Activated T-helper 1 cell treated with anti-CD3 and anti-CD28 coated beads, Interleukin-12 subunit alpha, Interleukin-12 subunit beta, Interleukin-2, Interleukin-4 antibody, amounts not matched to agents 30 ng/mL and 10 ng/mL and 1 ng/mL, durations not matched to agents 14 hours and 24 hours and 36 hours (primary cell): ENCODE data around the gene BLOC1S5. TPM values are rescaled to one million over a fixed set of nuclear protein-coding genes. Genes with fewer than 3 reads are reported as not detected.
"Not testable (repeated sequence)": the region's sequence is repeated elsewhere in the genome, so short reads cannot be mapped to it uniquely, and the experiment has no call there.

Source experiments
- DNase-seq: peaks from one replicate; pipeline ENCODE4 v3.0.0; 2021; ENCODE audit warnings: low spot score
- H3K27ac Mint-ChIP-seq: one replicate; pipeline ENCODE4 v1.8.0; 2021; ENCODE audit warnings: mild to moderate bottlenecking, mixed read lengths
- H3K27me3 Mint-ChIP-seq: one replicate; pipeline ENCODE4 v1.8.0; 2022; ENCODE audit warnings: mild to moderate bottlenecking, moderate library complexity, mixed read lengths; ENCODE audit not compliant: insufficient read depth
- H3K36me3 Mint-ChIP-seq: one replicate; pipeline ENCODE4 v1.8.0; 2021; ENCODE audit warnings: low read depth, mixed read lengths
- H3K4me1 Mint-ChIP-seq: one replicate; pipeline ENCODE4 v1.8.0; 2021; ENCODE audit warnings: low read depth, mixed read lengths
- H3K4me3 Mint-ChIP-seq: one replicate; pipeline ENCODE4 v1.8.0; 2021; ENCODE audit warnings: mild to moderate bottlenecking, moderate library complexity, mixed read lengths
- H3K9me3 Mint-ChIP-seq: one replicate; pipeline ENCODE4 v1.8.0; 2021; ENCODE audit warnings: mixed read lengths
- intact Hi-C: fragments of 100-400 bp; cut with micrococcal nuclease; formaldehyde crosslinking; loops from one replicate; pipeline ENCODE4 v1.15.1; 2024
- total RNA-seq: library from RNA; stranded (reverse); gene quantifications from 2 replicates; pipeline ENCODE4 v1.2.3, GENCODE V29; 2022

Gene BLOC1S5
- total RNA-seq, 1 donor from 2014 or later: 19.6 TPM

- Mint-ChIP-seq H3K36me3 (no peaks in the 10 kb centered on the region), H3K4me1 (no peaks in the 10 kb centered on the region), H3K4me3 (no peak overlapping the region), H3K27me3 (no peaks in the 10 kb centered on the region), H3K9me3 (no peaks in the 10 kb centered on the region), H3K27ac (no peak overlapping the region)
- DNase-seq: no peak
- intact Hi-C loops: loop anchor here (5.0 kb wide), 1 partner anchor 271 kb away; no protein-coding TSS in a partner anchor
Observed at GRCh38 chr6:7993399-7993798, 70.8 kb downstream of the BLOC1S5 start.

DNA sequence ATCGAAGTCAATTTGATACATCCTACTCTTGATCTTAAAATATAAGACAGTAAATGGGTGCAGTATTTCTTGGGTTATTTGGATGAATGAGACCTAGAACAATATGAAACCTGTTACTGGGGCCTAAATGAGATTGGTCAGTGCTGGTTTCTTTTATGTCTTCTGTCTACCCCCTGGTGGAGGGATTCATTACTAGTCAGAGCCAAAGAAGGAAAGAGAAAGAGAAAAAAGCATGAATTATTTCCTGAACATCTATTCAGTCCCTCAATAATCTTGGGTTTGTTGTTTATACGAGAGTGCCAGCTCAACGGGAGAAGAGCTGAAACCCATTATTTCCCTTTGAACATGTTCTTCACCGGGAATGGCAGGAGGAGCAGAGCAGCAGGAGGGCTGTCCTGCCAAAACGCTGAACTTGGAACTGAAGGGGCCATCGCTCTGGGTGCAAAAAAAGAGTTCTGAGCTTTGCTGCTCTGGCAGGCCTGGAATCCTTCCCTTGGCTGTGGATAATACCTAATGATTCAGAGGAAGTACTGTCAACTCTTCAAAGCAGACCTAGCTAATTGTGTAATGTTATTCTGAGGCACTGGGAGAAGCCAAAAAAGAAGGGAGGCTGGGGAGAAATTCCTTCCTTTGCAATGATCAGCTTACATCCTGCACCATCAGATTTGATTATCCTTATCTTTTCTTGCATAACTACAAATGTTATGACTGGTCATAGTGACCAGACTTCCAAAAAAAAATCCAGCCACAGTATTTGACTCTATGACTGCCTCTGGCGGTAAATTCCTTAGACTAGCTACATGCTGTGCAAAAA, 72.0 kb downstream of the BLOC1S5 start:
- no peak for DNase-seq
- no peaks in the 10 kb centered on the region for H3K4me1 Mint-ChIP-seq
- H3K36me3 Mint-ChIP-seq: no peaks in the 10 kb centered on the region
- no peaks in the 10 kb centered on the region for H3K27me3 Mint-ChIP-seq
- intact Hi-C loops: loop anchor here (5.0 kb wide), 1 partner anchor 270 kb away; no protein-coding TSS in a partner anchor
- H3K4me3 Mint-ChIP-seq: no peak overlapping the region
- no peaks in the 10 kb centered on the region for H3K9me3 Mint-ChIP-seq
- H3K27ac Mint-ChIP-seq: no peak overlapping the region

- Mint-ChIP-seq H3K27ac (no peak overlapping the region), H3K4me3 (no peak overlapping the region), H3K36me3 (no peaks in the 10 kb centered on the region), H3K27me3 (no peaks in the 10 kb centered on the region), H3K4me1 (no peaks in the 10 kb centered on the region), H3K9me3 (no peaks in the 10 kb centered on the region)
- no peak for DNase-seq
- intact Hi-C loops: loop anchor here (5.0 kb wide), 1 partner anchor 269 kb away; no protein-coding TSS in a partner anchor
Observed at GRCh38 chr6:7991536-7991935, 72.7 kb downstream of the BLOC1S5 start.

- intact Hi-C loops: no loop called here
- no peak for DNase-seq
- Mint-ChIP-seq H3K9me3 (no peaks in the 10 kb centered on the region), H3K27ac (no peak overlapping the region), H3K27me3 (peaks cover 6% of the 10 kb centered on the region), H3K4me1 (no peaks in the 10 kb centered on the region), H3K36me3 (no peaks in the 10 kb centered on the region), H3K4me3 (no peak overlapping the region)
Observed at GRCh38 chr6:7986219-7986618, 78.0 kb downstream of the BLOC1S5 start.

- H3K4me3 Mint-ChIP-seq, H3K27ac Mint-ChIP-seq, H3K9me3 Mint-ChIP-seq, H3K27me3 Mint-ChIP-seq, H3K36me3 Mint-ChIP-seq, intact Hi-C loops, DNase-seq, H3K4me1 Mint-ChIP-seq: not testable (repeated sequence)
Observed at GRCh38 chr6:7983967-7984366, 80.2 kb downstream of the BLOC1S5 start.

DNA sequence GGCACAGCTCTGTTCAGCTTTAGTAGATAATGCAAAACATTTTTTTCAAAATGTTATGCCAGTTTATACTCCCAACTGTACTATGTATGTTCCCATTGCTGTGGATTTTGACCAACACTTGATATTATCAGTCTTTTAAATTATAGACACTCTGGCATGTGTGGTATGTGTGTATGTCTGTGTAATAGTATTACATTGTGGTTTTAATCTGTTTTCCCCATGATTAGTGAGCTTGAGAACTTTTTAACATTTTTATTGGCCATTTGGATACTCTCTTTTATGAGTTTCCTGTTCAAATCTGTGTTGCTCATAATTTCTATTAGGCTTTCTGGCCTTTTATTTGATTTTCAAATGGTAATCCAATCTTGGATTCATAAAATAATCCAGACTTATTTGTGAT, 84.4 kb downstream of the BLOC1S5 start:
- Mint-ChIP-seq H3K4me3 (no peak overlapping the region), H3K27me3 (peaks cover 17% of the 10 kb centered on the region), H3K4me1 (peaks cover 9% of the 10 kb centered on the region), H3K9me3 (no peaks in the 10 kb centered on the region), H3K27ac (no peak overlapping the region), H3K36me3 (no peaks in the 10 kb centered on the region)
- DNase-seq: no peak
- intact Hi-C loops: no loop called here

DNA sequence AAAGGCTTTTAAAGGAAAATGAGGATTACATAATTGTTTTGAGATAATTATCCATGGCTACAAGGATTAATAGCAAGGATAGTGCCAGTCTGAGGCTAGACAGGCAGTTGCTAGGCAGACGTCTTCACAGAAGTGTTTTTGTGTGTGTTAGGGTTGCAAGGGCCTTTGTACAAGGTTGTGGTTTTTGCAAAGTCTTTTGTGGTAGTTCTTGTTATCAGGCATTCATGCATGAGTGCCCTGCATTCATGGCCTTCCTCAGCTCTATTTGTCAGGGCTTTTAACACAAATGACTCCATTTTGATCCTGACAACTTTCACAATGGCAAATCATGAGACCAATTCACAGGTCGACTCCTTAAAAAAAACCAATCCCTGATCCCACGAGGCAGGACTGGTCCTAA, 85.5 kb downstream of the BLOC1S5 start:
- peaks cover 24% of the 10 kb centered on the region for H3K27me3 Mint-ChIP-seq
- H3K9me3 Mint-ChIP-seq: no peaks in the 10 kb centered on the region
- no peak overlapping the region for H3K4me3 Mint-ChIP-seq
- DNase-seq: no peak
- intact Hi-C loops: no loop called here
- peaks cover 9% of the 10 kb centered on the region for H3K4me1 Mint-ChIP-seq
- no peaks in the 10 kb centered on the region for H3K36me3 Mint-ChIP-seq
- no peak overlapping the region for H3K27ac Mint-ChIP-seq

GRCh38 chr6:7976485-7977056, 87.6 kb downstream of the BLOC1S5 start:
- H3K4me3 Mint-ChIP-seq: no peak overlapping the region
- DNase-seq: no peak
- H3K27me3 Mint-ChIP-seq: peaks cover 19% of the 10 kb centered on the region
- H3K36me3 Mint-ChIP-seq: no peaks in the 10 kb centered on the region
- no peaks in the 10 kb centered on the region for H3K9me3 Mint-ChIP-seq
- H3K27ac Mint-ChIP-seq: no peak overlapping the region
- intact Hi-C loops: no loop called here
- peaks cover 9% of the 10 kb centered on the region for H3K4me1 Mint-ChIP-seq

DNA sequence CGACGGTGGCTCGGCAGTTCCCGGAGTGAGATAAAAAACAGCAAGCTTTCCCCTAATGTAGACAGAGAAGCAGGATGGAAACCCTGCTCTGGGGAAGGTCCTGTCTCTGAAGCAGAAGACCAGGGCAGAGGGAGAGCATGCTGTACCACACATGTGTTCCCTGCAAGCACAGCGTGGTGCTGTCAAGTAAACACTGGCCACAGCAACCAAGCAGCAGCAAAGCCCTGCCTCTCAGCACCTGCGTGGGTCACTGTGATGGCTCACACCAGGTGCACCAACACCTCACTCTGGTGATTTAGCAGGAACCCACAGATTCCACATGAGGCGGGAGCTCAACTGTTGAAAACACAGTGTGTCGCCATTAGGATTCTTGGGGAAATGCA, 88.4 kb downstream of the BLOC1S5 start:
- Mint-ChIP-seq H3K4me1 (peaks cover 9% of the 10 kb centered on the region), H3K36me3 (no peaks in the 10 kb centered on the region), H3K4me3 (no peak overlapping the region), H3K9me3 (no peaks in the 10 kb centered on the region), H3K27ac (no peak overlapping the region), H3K27me3 (peaks cover 19% of the 10 kb centered on the region)
- intact Hi-C loops: no loop called here
- DNase-seq: no peak

- no peaks in the 10 kb centered on the region for H3K36me3 Mint-ChIP-seq
- H3K27ac Mint-ChIP-seq: no peak overlapping the region
- intact Hi-C loops: no loop called here
- H3K9me3 Mint-ChIP-seq: peaks cover 4% of the 10 kb centered on the region
- H3K4me1 Mint-ChIP-seq: peaks cover 9% of the 10 kb centered on the region
- H3K27me3 Mint-ChIP-seq: peaks cover 19% of the 10 kb centered on the region
- DNase-seq: no peak
- H3K4me3 Mint-ChIP-seq: no peak overlapping the region
Observed at GRCh38 chr6:7974938-7975763, 89.0 kb downstream of the BLOC1S5 start.

DNA sequence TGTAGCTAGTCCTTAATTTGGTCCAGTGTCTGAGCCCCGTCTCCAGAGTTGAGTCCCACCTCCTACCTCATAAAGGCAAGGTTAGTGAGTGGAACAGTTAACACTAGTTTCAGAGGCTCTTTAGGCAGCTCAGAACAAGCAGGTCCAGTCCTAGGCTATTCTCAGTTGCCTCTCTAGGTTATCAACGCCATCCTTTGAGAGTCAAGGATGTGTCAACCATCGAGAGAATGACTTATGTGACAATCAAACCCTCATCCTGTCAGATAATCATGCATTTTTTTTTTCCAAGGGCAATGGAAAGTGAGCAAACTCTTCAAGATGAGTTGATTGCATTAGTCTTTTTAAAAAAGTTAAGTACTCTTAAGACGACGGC, 89.6 kb downstream of the BLOC1S5 start:
- Mint-ChIP-seq H3K4me3 (no peak overlapping the region), H3K4me1 (peaks cover 9% of the 10 kb centered on the region), H3K9me3 (peaks cover 4% of the 10 kb centered on the region), H3K27me3 (peaks cover 19% of the 10 kb centered on the region), H3K36me3 (no peaks in the 10 kb centered on the region), H3K27ac (no peak overlapping the region)
- intact Hi-C loops: no loop called here
- no peak for DNase-seq

- Mint-ChIP-seq H3K27ac (no peak overlapping the region), H3K9me3 (peaks cover 8% of the 10 kb centered on the region), H3K27me3 (peaks cover 19% of the 10 kb centered on the region), H3K36me3 (no peaks in the 10 kb centered on the region), H3K4me3 (no peak overlapping the region), H3K4me1 (peaks cover 9% of the 10 kb centered on the region)
- intact Hi-C loops: no loop called here
- no peak for DNase-seq
Observed at GRCh38 chr6:7973584-7973983, 90.6 kb downstream of the BLOC1S5 start.

GRCh38 chr6:7971499-7971898, 92.7 kb downstream of the BLOC1S5 start:
- Mint-ChIP-seq H3K27ac (no peak overlapping the region), H3K4me1 (peaks cover 9% of the 10 kb centered on the region), H3K4me3 (no peak overlapping the region), H3K36me3 (no peaks in the 10 kb centered on the region), H3K9me3 (peaks cover 8% of the 10 kb centered on the region), H3K27me3 (peaks cover 19% of the 10 kb centered on the region)
- intact Hi-C loops: no loop called here
- DNase-seq: no peak
